ENCODE data around the gene ERVH48-1.
"Not testable (repeated sequence)": the region's sequence is repeated elsewhere in the genome, so short reads cannot be mapped to it uniquely, and the experiment has no call there.

The ERVH48-1 gene

DNA sequence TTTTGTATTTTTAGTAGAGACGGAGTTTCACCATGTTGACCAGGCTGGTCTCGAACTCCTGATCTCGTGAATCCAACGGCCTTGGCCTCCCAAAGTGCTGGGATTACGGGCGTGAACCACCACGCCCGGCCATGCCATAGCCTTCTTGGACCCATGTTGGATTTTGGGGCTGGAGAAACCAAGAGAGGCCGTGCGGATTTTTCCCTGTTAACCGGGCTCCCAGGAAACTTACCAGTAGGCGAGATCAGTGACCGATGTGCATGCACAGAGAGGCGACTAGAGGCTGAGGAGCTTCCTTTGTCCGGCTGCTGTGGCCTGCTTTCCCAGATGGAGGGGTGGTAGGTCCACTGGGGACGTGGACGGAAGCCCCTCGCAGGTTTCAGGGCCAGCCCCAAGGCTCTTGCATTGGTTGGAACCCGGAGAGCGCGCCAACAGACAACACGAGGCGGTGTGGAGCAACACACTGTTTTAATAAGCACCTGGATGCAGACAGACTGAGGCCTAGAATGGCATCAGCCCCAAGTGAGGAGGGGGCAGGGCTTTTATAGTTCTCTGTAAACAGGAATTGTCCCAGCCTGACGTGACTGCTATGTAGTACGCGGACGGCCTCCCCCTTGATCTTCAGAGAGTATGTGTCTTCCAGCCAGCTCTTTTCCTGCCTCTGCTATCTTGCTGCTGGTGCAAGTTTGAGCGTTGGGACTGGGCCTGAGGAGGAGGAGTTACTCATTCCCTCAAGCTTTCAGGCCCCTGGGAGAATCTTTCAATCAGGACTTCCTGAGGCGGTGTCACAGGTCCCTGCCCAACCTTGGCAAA is at the start of gene ERVH48-1:
Gene ERVH48-1, minus strand, starts transcription at position 517 of the 813 bp plus-strand sequence. CDS start 6,624 bp downstream, outside the sequence.
- no peak for DNase-seq

GRCh38 chr21:42973991-42974831 is 48.8 kb upstream of the ERVH48-1 start, which contains the start of gene PKNOX1:
TSS of gene PKNOX1 (plus strand) at chr21:42974562. CDS start at chr21:43004382, 29,820 bp downstream.
- peak; percentile 98 to 99 for DNase-seq

- DNase-seq, result no peak
These were observed 48.0 kb upstream of the ERVH48-1 start for GRCh38 chr21:42973309-42973990.

- DNase-seq, result no peak
These were observed 46.5 kb upstream of the ERVH48-1 start for GRCh38 chr21:42971897-42972275.

GRCh38 chr21:42970946-42971653 is 45.7 kb upstream of the ERVH48-1 start:
- no peak for DNase-seq

DNA sequence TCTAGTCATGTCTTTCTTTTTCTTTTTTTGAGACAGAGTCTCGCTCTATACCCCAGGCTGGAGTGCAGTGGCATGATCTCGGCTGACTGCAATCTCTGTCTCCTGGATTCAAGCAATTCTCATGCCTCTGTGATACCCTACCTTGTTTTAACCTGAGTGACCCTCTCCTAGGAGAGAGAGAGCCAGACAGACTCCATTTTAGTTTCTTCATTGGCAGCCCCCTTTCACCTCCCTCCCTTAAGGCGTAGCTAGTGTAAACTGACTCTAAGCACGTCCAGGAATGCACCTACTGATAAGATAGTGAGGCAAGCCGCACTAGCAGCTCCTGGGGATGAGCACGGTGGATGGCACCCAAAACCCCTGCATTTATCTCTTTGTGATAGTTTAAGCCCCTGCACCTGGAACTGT is 43.8 kb upstream of the ERVH48-1 start:
- no peak for DNase-seq

DNA sequence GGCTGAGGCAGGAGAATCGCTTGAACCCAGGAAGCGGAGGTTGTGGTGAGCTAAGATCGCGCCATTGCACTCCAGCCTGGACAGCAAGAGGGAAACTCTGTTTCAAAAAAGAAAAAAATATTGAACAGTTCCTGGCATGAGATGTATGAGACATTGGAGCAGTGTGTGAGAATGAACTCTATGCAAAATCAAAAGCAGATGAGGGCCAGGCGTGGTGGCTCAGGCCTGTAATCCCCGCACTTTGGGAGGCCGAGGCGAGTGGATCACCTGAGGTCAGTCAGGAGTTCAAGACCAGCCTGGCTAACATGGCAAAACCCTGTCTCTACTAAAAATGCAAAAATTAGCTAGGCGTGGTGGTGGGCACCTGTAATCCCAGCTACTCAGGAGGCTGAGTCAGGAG is 42.2 kb upstream of the ERVH48-1 start:
- DNase-seq, result not testable (repeated sequence)

DNA sequence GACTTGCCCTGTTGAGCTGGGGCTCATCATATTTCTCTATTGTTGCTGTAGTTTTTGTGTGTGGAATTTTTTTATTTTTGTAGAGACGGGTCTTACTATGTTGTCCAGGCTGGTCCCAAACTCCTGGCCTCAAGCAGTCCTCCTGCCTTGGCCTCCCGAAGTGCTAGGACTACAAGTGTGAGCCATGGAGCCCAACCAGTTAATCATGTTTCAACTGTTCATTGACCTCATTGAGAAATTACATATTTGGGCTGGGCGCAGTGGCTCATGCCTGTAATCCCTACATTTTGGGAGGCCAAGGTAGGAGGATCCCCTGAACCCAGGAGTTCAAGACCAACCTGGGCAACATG is 39.8 kb upstream of the ERVH48-1 start:
- no peak for DNase-seq

GRCh38 chr21:42964546-42965210 is 39.2 kb upstream of the ERVH48-1 start:
- no peak for DNase-seq

GRCh38 chr21:42964086-42964485 is 38.7 kb upstream of the ERVH48-1 start:
- no peak for DNase-seq

DNA sequence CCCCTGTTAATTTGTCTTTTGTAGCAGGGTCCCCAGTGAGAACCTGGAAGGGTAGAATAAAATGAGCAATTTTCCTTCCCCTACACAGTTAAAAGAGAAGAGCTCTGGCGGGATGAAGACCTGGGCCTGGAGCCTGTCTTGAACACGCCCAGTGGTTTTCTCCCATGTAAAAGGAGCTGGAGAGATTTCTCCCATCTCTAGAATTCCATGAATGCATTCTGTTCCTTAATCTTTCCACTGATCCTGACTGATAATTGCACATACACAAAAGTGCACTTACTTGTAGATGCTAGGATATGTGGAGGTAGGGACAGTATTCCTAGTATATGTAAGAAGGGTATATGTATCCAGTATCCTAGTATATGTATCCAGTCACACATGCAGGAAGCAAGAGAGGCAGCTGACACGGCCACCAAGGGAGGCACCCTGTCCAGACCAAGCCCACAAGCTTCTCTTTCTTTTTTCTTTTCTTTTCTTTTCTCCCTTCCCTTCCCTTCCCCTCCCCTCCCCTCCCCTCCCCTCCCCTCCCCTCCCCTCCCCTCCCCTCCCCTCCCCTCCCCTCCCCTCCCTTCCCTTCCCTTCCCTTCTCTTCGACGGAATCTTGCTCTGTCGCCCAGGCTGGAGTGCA is 37.1 kb upstream of the ERVH48-1 start:
- DNase-seq, result no peak

- DNase-seq, result no peak
These were observed 34.3 kb upstream of the ERVH48-1 start for GRCh38 chr21:42959728-42960127.

GRCh38 chr21:42958122-42958521 is 32.7 kb upstream of the ERVH48-1 start:
- not testable (repeated sequence) for DNase-seq

DNA sequence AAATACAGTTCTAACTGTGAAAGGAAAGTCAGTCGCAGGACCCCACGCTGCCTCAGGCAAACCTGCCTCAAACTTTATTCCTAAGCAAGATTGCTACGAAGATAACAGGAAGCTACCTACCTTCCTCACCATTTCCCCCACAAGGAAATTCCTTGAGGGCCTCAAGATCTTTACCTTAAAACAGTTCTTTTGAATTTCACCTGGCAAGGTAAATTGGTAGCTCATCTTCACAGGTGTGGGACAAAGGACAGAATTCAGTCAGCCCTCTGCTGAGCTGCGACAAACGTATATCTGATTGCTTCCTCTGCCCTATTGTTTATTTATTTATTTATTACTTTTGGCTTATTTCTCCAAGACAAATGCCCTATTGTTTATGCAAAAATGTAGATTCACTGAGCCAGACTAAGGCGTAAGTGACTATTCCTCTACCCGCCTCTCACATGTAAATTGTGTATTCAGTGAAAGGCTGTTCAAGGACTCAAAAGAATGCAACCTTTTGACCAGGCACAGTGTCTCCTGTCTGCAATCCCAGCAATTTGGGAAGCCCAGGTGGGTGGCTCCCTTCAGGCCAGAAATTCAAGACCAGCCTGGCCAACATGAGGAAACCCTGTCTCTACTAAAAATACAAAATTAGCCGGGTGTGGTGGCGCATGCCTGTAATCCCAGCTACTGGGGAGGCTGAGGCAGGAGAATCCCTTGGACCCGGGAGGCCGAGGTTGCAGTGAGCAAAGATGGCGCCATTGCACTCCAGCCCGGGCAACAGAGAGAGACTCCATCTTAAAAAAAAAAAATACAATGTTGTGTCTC is 31.6 kb upstream of the ERVH48-1 start:
- no peak for DNase-seq

- not testable (repeated sequence) for DNase-seq
These were observed 25.8 kb upstream of the ERVH48-1 start for GRCh38 chr21:42951193-42951592.

- DNase-seq, result not testable (repeated sequence)
These were observed 23.8 kb upstream of the ERVH48-1 start for GRCh38 chr21:42949094-42949755.

GRCh38 chr21:42942244-42942643 is 16.8 kb upstream of the ERVH48-1 start:
- no peak for DNase-seq

- DNase-seq, result no peak
These were observed 16.3 kb upstream of the ERVH48-1 start for GRCh38 chr21:42941696-42942085.

DNA sequence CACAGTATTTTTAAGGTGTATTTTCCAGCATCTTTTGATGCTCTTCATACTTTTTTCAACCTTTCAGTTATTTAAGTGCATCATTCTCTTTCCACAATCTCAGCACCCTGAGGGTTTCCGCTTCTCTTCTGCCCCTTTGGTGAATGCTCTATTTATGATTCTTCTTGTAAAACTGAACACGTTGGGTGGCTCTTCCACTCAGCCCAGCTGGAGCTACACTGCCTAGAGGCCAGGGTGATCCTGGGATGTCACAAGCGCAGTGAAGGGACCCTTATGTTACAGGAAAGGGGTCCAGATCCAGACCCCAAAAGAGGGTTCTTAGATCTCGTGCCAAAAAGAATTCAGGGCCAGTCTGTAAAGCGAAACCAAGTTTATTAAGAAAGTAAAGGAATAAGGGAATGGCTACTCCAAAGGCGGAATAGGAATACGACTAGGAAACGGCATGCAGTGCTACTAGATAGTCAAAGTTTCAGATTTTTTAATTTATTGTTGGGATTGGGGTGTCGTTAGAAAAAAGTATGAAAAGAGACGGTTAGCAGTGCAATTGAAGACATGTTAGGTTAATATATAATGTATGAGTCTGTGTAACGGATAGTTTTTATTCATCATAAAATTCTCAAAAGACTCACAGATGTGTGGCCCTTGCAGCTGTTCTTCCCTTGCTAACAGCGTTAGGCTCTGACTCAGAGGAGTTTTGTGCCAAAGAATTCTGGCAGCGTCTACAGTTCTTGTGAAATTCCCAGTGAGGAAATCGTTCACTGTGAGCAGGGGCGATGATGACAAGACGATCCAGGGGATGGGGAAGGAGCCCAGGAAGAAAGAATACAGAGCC is 14.4 kb upstream of the ERVH48-1 start:
- DNase-seq, result no peak

Measured in activated CD4-positive, alpha-beta T cell treated with anti-CD3 and anti-CD28 coated beads, Interleukin-2, amount 50 U/mL, for 4 hours (primary cell).